ENCODE results near the gene AMBRA1.

AMBRA1 gene

GRCh38 chr11:46475926-46476545 lies 117.8 kb downstream of the AMBRA1 start:
- Mint-ChIP-seq H3K4me3 (no peak overlapping the region), H3K9me3 (no peaks in the 10 kb centered on the region), H3K27me3 (no peaks in the 10 kb centered on the region), H3K4me1 (ENCODE audit: low read depth) (peaks cover 36% of the 10 kb centered on the region), H3K27ac (no peak overlapping the region), H3K36me3 (ENCODE audit: low read depth) (peaks cover 10% of the 10 kb centered on the region)

- no peak overlapping the region for H3K27ac Mint-ChIP-seq
Measured at GRCh38 chr11:46475051-46475925, 118.5 kb downstream of the AMBRA1 start.

GRCh38 chr11:46472662-46472994 lies 121.2 kb downstream of the AMBRA1 start:
- Mint-ChIP-seq H3K36me3 (ENCODE audit: low read depth) (peaks cover 10% of the 10 kb centered on the region), H3K9me3 (no peaks in the 10 kb centered on the region), H3K27ac (no peak overlapping the region), H3K27me3 (no peaks in the 10 kb centered on the region), H3K4me1 (ENCODE audit: low read depth) (peaks cover 30% of the 10 kb centered on the region), H3K4me3 (no peak overlapping the region)

More at GRCh38 chr11:46475051-46475925, 118.5 kb downstream of the AMBRA1 start:
- Mint-ChIP-seq H3K4me1 (ENCODE audit: low read depth) (peaks cover 36% of the 10 kb centered on the region), H3K9me3 (no peaks in the 10 kb centered on the region), H3K36me3 (ENCODE audit: low read depth) (peaks cover 10% of the 10 kb centered on the region), H3K4me3 (no peak overlapping the region), H3K27me3 (no peaks in the 10 kb centered on the region)

- H3K9me3 Mint-ChIP-seq = no peaks in the 10 kb centered on the region
Measured at GRCh38 chr11:46471943-46472661, 121.7 kb downstream of the AMBRA1 start.

GRCh38 chr11:46469926-46470325 lies 123.9 kb downstream of the AMBRA1 start:
- H3K27me3 Mint-ChIP-seq = no peaks in the 10 kb centered on the region
- no peaks in the 10 kb centered on the region for H3K36me3 Mint-ChIP-seq (ENCODE audit: low read depth)
- H3K4me1 Mint-ChIP-seq (ENCODE audit: low read depth) = peaks cover 14% of the 10 kb centered on the region
- H3K9me3 Mint-ChIP-seq = no peaks in the 10 kb centered on the region
- no peak overlapping the region for H3K27ac Mint-ChIP-seq
- no peak overlapping the region for H3K4me3 Mint-ChIP-seq

More at GRCh38 chr11:46471943-46472661, 121.7 kb downstream of the AMBRA1 start:
- no peak overlapping the region for H3K4me3 Mint-ChIP-seq
- peaks cover 10% of the 10 kb centered on the region for H3K36me3 Mint-ChIP-seq (ENCODE audit: low read depth)
- H3K4me1 Mint-ChIP-seq (ENCODE audit: low read depth) = peaks cover 30% of the 10 kb centered on the region
- H3K27ac Mint-ChIP-seq = no peak overlapping the region
- H3K27me3 Mint-ChIP-seq = no peaks in the 10 kb centered on the region

- no peaks in the 10 kb centered on the region for H3K36me3 Mint-ChIP-seq (ENCODE audit: low read depth)
- no peaks in the 10 kb centered on the region for H3K4me1 Mint-ChIP-seq (ENCODE audit: low read depth)
- no peaks in the 10 kb centered on the region for H3K9me3 Mint-ChIP-seq
- no peaks in the 10 kb centered on the region for H3K27me3 Mint-ChIP-seq
- H3K4me3 Mint-ChIP-seq = no peak overlapping the region
- H3K27ac Mint-ChIP-seq = no peak overlapping the region
Measured at GRCh38 chr11:46465683-46466082, 128.1 kb downstream of the AMBRA1 start.

GRCh38 chr11:46463701-46464421 lies 130.0 kb downstream of the AMBRA1 start:
- no peak overlapping the region for H3K27ac Mint-ChIP-seq
- H3K9me3 Mint-ChIP-seq = no peaks in the 10 kb centered on the region
- H3K4me1 Mint-ChIP-seq (ENCODE audit: low read depth) = no peaks in the 10 kb centered on the region
- no peaks in the 10 kb centered on the region for H3K36me3 Mint-ChIP-seq (ENCODE audit: low read depth)
- H3K27me3 Mint-ChIP-seq = no peaks in the 10 kb centered on the region
- no peak overlapping the region for H3K4me3 Mint-ChIP-seq

- Mint-ChIP-seq H3K4me3 (no peak overlapping the region), H3K4me1 (ENCODE audit: low read depth) (no peaks in the 10 kb centered on the region), H3K27me3 (no peaks in the 10 kb centered on the region), H3K36me3 (ENCODE audit: low read depth) (no peaks in the 10 kb centered on the region), H3K9me3 (no peaks in the 10 kb centered on the region), H3K27ac (no peak overlapping the region)
Measured at GRCh38 chr11:46461461-46461927, 132.3 kb downstream of the AMBRA1 start.

GRCh38 chr11:46458491-46458890 lies 135.3 kb downstream of the AMBRA1 start:
- H3K9me3 Mint-ChIP-seq = no peaks in the 10 kb centered on the region
- H3K4me1 Mint-ChIP-seq (ENCODE audit: low read depth) = no peaks in the 10 kb centered on the region
- no peak overlapping the region for H3K4me3 Mint-ChIP-seq
- no peaks in the 10 kb centered on the region for H3K27me3 Mint-ChIP-seq
- H3K27ac Mint-ChIP-seq = no peak overlapping the region
- H3K36me3 Mint-ChIP-seq (ENCODE audit: low read depth) = peaks cover 5% of the 10 kb centered on the region

GRCh38 chr11:46457659-46458424 lies 136.0 kb downstream of the AMBRA1 start:
- Mint-ChIP-seq H3K9me3 (no peaks in the 10 kb centered on the region), H3K27me3 (no peaks in the 10 kb centered on the region)

GRCh38 chr11:46457021-46457420 lies 136.8 kb downstream of the AMBRA1 start:
- H3K4me1 Mint-ChIP-seq (ENCODE audit: low read depth) = no peaks in the 10 kb centered on the region
- H3K9me3 Mint-ChIP-seq = no peaks in the 10 kb centered on the region
- H3K27me3 Mint-ChIP-seq = no peaks in the 10 kb centered on the region
- H3K27ac Mint-ChIP-seq = no peak overlapping the region
- H3K36me3 Mint-ChIP-seq (ENCODE audit: low read depth) = peaks cover 5% of the 10 kb centered on the region
- H3K4me3 Mint-ChIP-seq = no peak overlapping the region

More at GRCh38 chr11:46457659-46458424, 136.0 kb downstream of the AMBRA1 start:
- H3K27ac Mint-ChIP-seq = no peak overlapping the region
- no peak overlapping the region for H3K4me3 Mint-ChIP-seq
- H3K4me1 Mint-ChIP-seq (ENCODE audit: low read depth) = no peaks in the 10 kb centered on the region
- peaks cover 5% of the 10 kb centered on the region for H3K36me3 Mint-ChIP-seq (ENCODE audit: low read depth)

GRCh38 chr11:46456269-46457001 lies 137.4 kb downstream of the AMBRA1 start:
- Mint-ChIP-seq H3K4me3 (no peak overlapping the region), H3K27me3 (no peaks in the 10 kb centered on the region), H3K4me1 (ENCODE audit: low read depth) (no peaks in the 10 kb centered on the region), H3K9me3 (no peaks in the 10 kb centered on the region), H3K36me3 (ENCODE audit: low read depth) (peaks cover 5% of the 10 kb centered on the region), H3K27ac (no peak overlapping the region)

GRCh38 chr11:46455834-46456233 lies 138.0 kb downstream of the AMBRA1 start:
- no peaks in the 10 kb centered on the region for H3K9me3 Mint-ChIP-seq
- H3K36me3 Mint-ChIP-seq (ENCODE audit: low read depth) = peaks cover 5% of the 10 kb centered on the region
- H3K4me3 Mint-ChIP-seq = no peak overlapping the region
- no peaks in the 10 kb centered on the region for H3K4me1 Mint-ChIP-seq (ENCODE audit: low read depth)
- H3K27ac Mint-ChIP-seq = no peak overlapping the region
- H3K27me3 Mint-ChIP-seq = no peaks in the 10 kb centered on the region

All from stimulated activated naive CD8-positive, alpha-beta T cell treated with anti-CD3 and anti-CD28 coated beads, Interleukin-15, Interleukin-2, amounts not matched to agents 100 ng/mL and 50 ng/mL, for 24 hours (primary cell).